WERI-Rb-1 (cell line): Measurements from ENCODE around the gene HORMAD2.
A peak's percentile ranks its signal among the peaks of the same experiment; 100 is the strongest.
"Not testable (repeated sequence)": the region's sequence is repeated elsewhere in the genome, so short reads cannot be mapped to it uniquely, and the experiment has no call there.

Experiments
- DNase-seq: peaks from one replicate; pipeline ENCODE4 v3.0.0-alpha.2; 2020
- H3K27ac ChIP-seq: fragments of 250-450 bp; sonication (Bioruptor Pico); 2 replicates; pipeline ENCODE4 v1.5.1; 2020; ENCODE audit warnings: mild to moderate bottlenecking, moderate library complexity
- H3K27me3 ChIP-seq: fragments of 250-450 bp; sonication (Bioruptor Pico); 2 replicates; pipeline ENCODE4 v1.5.1; 2021; ENCODE audit warnings: mild to moderate bottlenecking, low read depth, moderate library complexity; ENCODE audit not compliant: insufficient read depth, severe bottlenecking
- H3K36me3 ChIP-seq: fragments of 250-450 bp; sonication (Bioruptor Pico); 2 replicates; pipeline ENCODE4 v1.5.1; 2020; ENCODE audit warnings: mild to moderate bottlenecking, moderate library complexity
- H3K4me3 ChIP-seq: 2 replicates; pipeline ENCODE4 v1.5.1; 2011; ENCODE audit warnings: low read depth, mild to moderate bottlenecking, control low read depth, low read length
- H3K9me3 ChIP-seq: fragments of 250-450 bp; sonication (Bioruptor Pico); 2 replicates; pipeline ENCODE4 v1.5.1; 2021; ENCODE audit warnings: mild to moderate bottlenecking, moderate library complexity; ENCODE audit not compliant: severe bottlenecking
- CTCF ChIP-seq: IDR thresholded peaks from 2 replicates; pipeline ENCODE4 v1.5.1; 2011; ENCODE audit warnings: low read depth, mild to moderate bottlenecking, control low read depth, inconsistent platforms, low read length

HORMAD2 gene

GRCh38 chr22:30077279-30077880, 2.9 kb upstream of the HORMAD2 start:
- TF ChIP-seq CTCF = no peak
- Histone ChIP-seq H3K4me3 (no peak overlapping the region), H3K36me3 (no peaks in the 10 kb centered on the region), H3K27me3 (no peaks in the 10 kb centered on the region), H3K27ac (peak overlapping the region; percentile 29), H3K9me3 (peaks cover 5% of the 10 kb centered on the region)
- DNase-seq = no peak

GRCh38 chr22:30078320-30079311, 1.6 kb upstream of the HORMAD2 start:
- no peak for DNase-seq
- H3K36me3 ChIP-seq = no peaks in the 10 kb centered on the region
- TF ChIP-seq CTCF = no peak
- H3K27me3 ChIP-seq = no peaks in the 10 kb centered on the region
- peak overlapping the region; percentile 29; the same call in 1 of the 2 replicates for H3K27ac ChIP-seq
- H3K4me3 ChIP-seq = no peak overlapping the region
- H3K9me3 ChIP-seq = peaks cover 5% of the 10 kb centered on the region

- no peaks in the 10 kb centered on the region for H3K36me3 ChIP-seq
- H3K27me3 ChIP-seq = no peaks in the 10 kb centered on the region
- no peak for TF ChIP-seq CTCF
- H3K27ac ChIP-seq = no peak overlapping the region
- H3K4me3 ChIP-seq = no peak overlapping the region
- DNase-seq = no peak
- peaks cover 5% of the 10 kb centered on the region for H3K9me3 ChIP-seq
Measured at GRCh38 chr22:30080805-30081204, 541 bp downstream of the HORMAD2 start.

- Histone ChIP-seq H3K9me3 (no peaks in the 10 kb centered on the region), H3K4me3 (no peak overlapping the region), H3K27ac (no peak overlapping the region), H3K36me3 (no peaks in the 10 kb centered on the region), H3K27me3 (no peaks in the 10 kb centered on the region)
- TF ChIP-seq CTCF = no peak
- no peak for DNase-seq
Measured at GRCh38 chr22:30086496-30086895, 6.2 kb downstream of the HORMAD2 start.

- not testable (repeated sequence) for H3K4me3 ChIP-seq, DNase-seq, H3K27me3 ChIP-seq, H3K27ac ChIP-seq, H3K9me3 ChIP-seq, H3K36me3 ChIP-seq
Measured at GRCh38 chr22:30087037-30087436, 6.8 kb downstream of the HORMAD2 start.

- H3K9me3 ChIP-seq = no peaks in the 10 kb centered on the region
- no peak for TF ChIP-seq CTCF
- H3K36me3 ChIP-seq = no peaks in the 10 kb centered on the region
- H3K4me3 ChIP-seq = no peak overlapping the region
- H3K27me3 ChIP-seq = no peaks in the 10 kb centered on the region
- DNase-seq = no peak
- H3K27ac ChIP-seq = no peak overlapping the region
Measured at GRCh38 chr22:30087611-30088010, 7.3 kb downstream of the HORMAD2 start.
